NT2/D1 (cell line): ENCODE results near the gene FASTKD3.

ENCODE experiments used
- YY1 ChIP-seq: IDR thresholded peaks from 2 replicates; pipeline ENCODE4 v1.6.1; 2011; ENCODE audit not compliant: insufficient read length, insufficient read depth
- ZNF274 ChIP-seq: IDR thresholded peaks from 2 replicates; pipeline ENCODE4 v1.6.1; 2011; ENCODE audit warnings: mild to moderate bottlenecking, low read depth, low read length

DNA sequence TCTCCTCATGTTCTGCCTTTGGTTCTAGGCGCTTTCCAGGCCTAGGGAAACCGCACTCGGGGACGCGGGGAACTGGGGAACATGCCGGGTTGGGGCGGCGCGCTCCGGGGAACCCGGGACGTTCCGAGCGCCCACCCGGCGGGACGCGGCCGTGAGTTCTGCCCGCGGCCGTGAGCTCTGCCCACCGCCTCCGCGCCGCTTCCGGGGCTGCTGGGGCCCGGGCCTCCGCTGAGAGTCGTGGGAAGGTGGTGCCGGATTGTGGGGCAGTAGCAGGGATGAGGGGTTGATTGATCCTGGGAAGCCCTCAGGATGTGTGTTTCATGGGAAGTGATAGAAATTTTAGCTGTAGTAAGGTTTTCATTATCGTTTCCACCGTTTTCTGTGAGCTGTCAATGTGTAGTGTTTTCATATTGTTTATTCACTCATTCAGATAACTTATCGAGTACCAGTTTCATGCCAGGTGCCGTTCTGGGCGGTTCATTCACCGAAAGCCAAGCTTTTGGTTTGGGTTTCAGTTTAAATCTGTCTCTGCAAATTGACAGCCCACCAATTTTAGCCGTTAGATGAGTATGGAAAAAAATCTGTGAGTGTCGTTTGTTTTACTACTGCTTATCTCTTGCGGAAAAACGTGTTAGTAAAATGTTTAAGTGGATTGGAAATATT lies 774 bp upstream of the FASTKD3 start:
- no peak for TF ChIP-seq YY1
- no peak for TF ChIP-seq ZNF274
